ENCODE results near the gene C9orf50. TPM values are rescaled to one million over a fixed set of nuclear protein-coding genes. Genes with fewer than 3 reads are reported as not detected.

C9orf50 gene
- total RNA-seq, 1 experiment from 2014 or later = not detected

DNA sequence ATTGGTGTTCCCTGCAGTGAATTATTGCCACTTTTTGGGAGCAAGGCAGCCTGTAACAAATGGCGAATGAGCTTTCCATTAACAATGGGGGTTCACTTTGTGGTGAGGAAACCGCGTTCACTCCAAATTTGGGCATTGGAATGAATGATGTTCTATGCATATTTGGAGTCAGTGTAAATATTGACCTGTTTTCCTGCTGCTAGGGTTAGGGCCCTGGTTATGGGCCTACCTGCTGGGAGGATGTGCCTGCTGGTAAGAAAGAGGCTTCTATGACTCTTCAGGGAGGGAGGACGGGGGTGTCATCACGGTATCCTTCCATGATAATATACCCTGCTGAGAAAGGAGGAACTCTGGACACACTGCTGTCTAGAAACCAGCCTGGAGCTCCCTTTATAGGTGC is 29.0 kb downstream of the C9orf50 start:
- H2BK12ac ChIP-seq (ENCODE audit: insufficient read length, low read depth, low read length) = no peak overlapping the region
- Mint-ChIP-seq H3K4me3 (0 out of 5 replicates have a peak overlapping the region, but pooled peaks of 1 of the 2 experiments have one; percentile 3), H3K27me3 (ENCODE audit: low read depth) (peaks cover 69% of the 10 kb centered on the region), H3K27ac (peak overlapping the region in 1 of 3 experiments; percentile 35; a peak in 2 of 7 replicates), H3K36me3 (ENCODE audit: insufficient read depth in 1 of 3, low read depth in 3 of 3) (no peaks in the 10 kb centered on the region; a peak in 1 of 7 replicates), H3K9me3 (peaks cover 0 to 2% of the 10 kb centered on the region in 2 experiments; a peak in 1 of 5 replicates), H3K4me1 (peaks cover 48 to 65% of the 10 kb centered on the region in 2 experiments)
- no peak overlapping the region for H3T11ph ChIP-seq (ENCODE audit: low read length)
- no peak overlapping the region for H3K18ac ChIP-seq (ENCODE audit: insufficient read length, low read depth, low read length)
- peaks cover 2% of the 10 kb centered on the region; the same call in 1 of the 2 replicates for H3K27me3 ChIP-seq (ENCODE audit: insufficient read depth, low read length)
- TF ChIP-seq, protein P1, sequence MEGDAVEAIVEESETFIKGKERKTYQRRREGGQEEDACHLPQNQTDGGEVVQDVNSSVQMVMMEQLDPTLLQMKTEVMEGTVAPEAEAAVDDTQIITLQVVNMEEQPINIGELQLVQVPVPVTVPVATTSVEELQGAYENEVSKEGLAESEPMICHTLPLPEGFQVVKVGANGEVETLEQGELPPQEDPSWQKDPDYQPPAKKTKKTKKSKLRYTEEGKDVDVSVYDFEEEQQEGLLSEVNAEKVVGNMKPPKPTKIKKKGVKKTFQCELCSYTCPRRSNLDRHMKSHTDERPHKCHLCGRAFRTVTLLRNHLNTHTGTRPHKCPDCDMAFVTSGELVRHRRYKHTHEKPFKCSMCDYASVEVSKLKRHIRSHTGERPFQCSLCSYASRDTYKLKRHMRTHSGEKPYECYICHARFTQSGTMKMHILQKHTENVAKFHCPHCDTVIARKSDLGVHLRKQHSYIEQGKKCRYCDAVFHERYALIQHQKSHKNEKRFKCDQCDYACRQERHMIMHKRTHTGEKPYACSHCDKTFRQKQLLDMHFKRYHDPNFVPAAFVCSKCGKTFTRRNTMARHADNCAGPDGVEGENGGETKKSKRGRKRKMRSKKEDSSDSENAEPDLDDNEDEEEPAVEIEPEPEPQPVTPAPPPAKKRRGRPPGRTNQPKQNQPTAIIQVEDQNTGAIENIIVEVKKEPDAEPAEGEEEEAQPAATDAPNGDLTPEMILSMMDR (conservative IDR thresholded peaks at IDR 0.05) = no peak
- H3K14ac ChIP-seq (ENCODE audit: insufficient read depth, low read length) = no peak overlapping the region
- no peak overlapping the region for H4K5ac ChIP-seq (ENCODE audit: insufficient read length, low read depth, low read length)
- H3K4me1 ChIP-seq (ENCODE audit: insufficient read depth, low read length) = peaks cover 6% of the 10 kb centered on the region; the same call in 1 of the 2 replicates
- no CpG with 5 or more reads among the region's 5 CpGs for WGBS (ENCODE audit: extremely low coverage, insufficient read length, low lambda C conversion rate)
- no peak overlapping the region for H2BK20ac ChIP-seq (ENCODE audit: low read depth, low read length, poor library complexity, severe bottlenecking)
- no peak for DNase-seq
- no peaks in the 10 kb centered on the region for H3K9me3 ChIP-seq (ENCODE audit: control insufficient read depth, low read depth, low read length)
- no peak overlapping the region for H3K56ac ChIP-seq (ENCODE audit: insufficient read length, low read depth, low read length)
- H3K79me2 ChIP-seq (ENCODE audit: insufficient read depth, low read length) = no peaks in the 10 kb centered on the region
- H3K27ac ChIP-seq (ENCODE audit: insufficient read length, low read depth, low read length) = no peak overlapping the region
- H2AFZ ChIP-seq (ENCODE audit: low read length) = no peak overlapping the region
- H3K23me2 ChIP-seq (ENCODE audit: insufficient read length, low read depth, low read length, poor library complexity, severe bottlenecking) = peaks cover 4% of the 10 kb centered on the region
- H4K8ac ChIP-seq (replicated peaks; ENCODE audit: insufficient read length, low read depth, low read length) = no peak overlapping the region
- no peak overlapping the region for H3K4ac ChIP-seq (ENCODE audit: low read depth, low read length)
- no peak overlapping the region for H3K23ac ChIP-seq (ENCODE audit: insufficient read length, low read depth, low read length)
- no peak overlapping the region for H2BK15ac ChIP-seq (ENCODE audit: low read depth, low read length)
- H3K4me2 ChIP-seq (ENCODE audit: insufficient read depth, insufficient read length, low read length) = no peak overlapping the region
- H3K79me1 ChIP-seq (ENCODE audit: insufficient read depth, low read depth, low read length, poor library complexity, severe bottlenecking) = no peaks in the 10 kb centered on the region
- H2BK5ac ChIP-seq (ENCODE audit: insufficient read length, low read length) = no peak overlapping the region
- no peak overlapping the region for H4K91ac ChIP-seq (ENCODE audit: insufficient read length, low read depth, low read length)
- H2AK5ac ChIP-seq (ENCODE audit: insufficient read length, low read length) = no peak overlapping the region
- no peak overlapping the region for H3K9ac ChIP-seq (ENCODE audit: extremely low read depth, insufficient read length, low read length)
- no peak overlapping the region for H2BK120ac ChIP-seq (ENCODE audit: low read depth, low read length, poor library complexity, severe bottlenecking)
- no peaks in the 10 kb centered on the region for H4K20me1 ChIP-seq (ENCODE audit: control insufficient read depth, insufficient read depth, insufficient read length)

Data from H9 (cell line).